ENCODE results near the gene MYH9.
"Not testable (repeated sequence)": the region's sequence is repeated elsewhere in the genome, so short reads cannot be mapped to it uniquely, and the experiment has no call there.

The MYH9 gene

GRCh38 chr22:36267058-36267457, 120.7 kb downstream of the MYH9 start:
- DNase-seq (ENCODE audit: low spot score) = no peak

- not testable (repeated sequence) for DNase-seq (ENCODE audit: low spot score)
Observed at GRCh38 chr22:36263886-36264664, 123.7 kb downstream of the MYH9 start.

- not testable (repeated sequence) for DNase-seq (ENCODE audit: low spot score)
Observed at GRCh38 chr22:36263216-36263673, 124.5 kb downstream of the MYH9 start.

GRCh38 chr22:36262307-36262706, 125.5 kb downstream of the MYH9 start:
- not testable (repeated sequence) for DNase-seq (ENCODE audit: low spot score)

- DNase-seq (ENCODE audit: low spot score) = not testable (repeated sequence)
Observed at GRCh38 chr22:36261675-36262074, 126.1 kb downstream of the MYH9 start.

- DNase-seq (ENCODE audit: low spot score) = no peak
Observed at GRCh38 chr22:36259615-36260300, 128.0 kb downstream of the MYH9 start.

- peak; percentile 51 for DNase-seq (ENCODE audit: low spot score)
Observed at GRCh38 chr22:36258701-36259614, 128.8 kb downstream of the MYH9 start.

- DNase-seq (ENCODE audit: low spot score) = no peak
Observed at GRCh38 chr22:36257948-36258670, 129.7 kb downstream of the MYH9 start.

GRCh38 chr22:36257308-36257707, 130.5 kb downstream of the MYH9 start:
- DNase-seq (ENCODE audit: low spot score) = no peak

GRCh38 chr22:36256478-36256877, 131.3 kb downstream of the MYH9 start:
- no peak for DNase-seq (ENCODE audit: low spot score)

GRCh38 chr22:36255572-36255971, 132.2 kb downstream of the MYH9 start:
- DNase-seq (ENCODE audit: low spot score) = not testable (repeated sequence)

- DNase-seq (ENCODE audit: low spot score) = peak; percentile 55
Observed at GRCh38 chr22:36253523-36254490, 134.0 kb downstream of the MYH9 start.

- DNase-seq (ENCODE audit: low spot score) = peak; percentile 67
Observed at GRCh38 chr22:36252754-36253522, 134.8 kb downstream of the MYH9 start, which contains the start of gene APOL1. Gene APOL1 (plus strand): TSS chr22:36253133. CDS start chr22:36254956, 1,823 bp downstream.

- DNase-seq (ENCODE audit: low spot score) = not testable (repeated sequence)
Observed at GRCh38 chr22:36251979-36252608, 135.7 kb downstream of the MYH9 start.

GRCh38 chr22:36250292-36250960, 137.3 kb downstream of the MYH9 start:
- DNase-seq (ENCODE audit: low spot score) = not testable (repeated sequence)

GRCh38 chr22:36249160-36249559, 138.6 kb downstream of the MYH9 start:
- no peak for DNase-seq (ENCODE audit: low spot score)

GRCh38 chr22:36247955-36248354, 139.8 kb downstream of the MYH9 start:
- no peak for DNase-seq (ENCODE audit: low spot score)

GRCh38 chr22:36246718-36247117, 141.0 kb downstream of the MYH9 start:
- no peak for DNase-seq (ENCODE audit: low spot score)

All from CD4-positive, alpha-beta T cell treated with Interleukin-15 for 4 hours (primary cell).